Erythroblast (primary cell): ENCODE data around the gene ZNF524.

Source experiments
- GATA1 ChIP-seq: IDR thresholded peaks from 2 replicates; pipeline ENCODE4 v1.6.1; 2011; ENCODE audit warnings: low read depth, mild to moderate bottlenecking, control low read depth, low read length, moderate library complexity
- POLR2A ChIP-seq: IDR thresholded peaks from 2 replicates; pipeline ENCODE4 v1.6.1; 2011; ENCODE audit warnings: mild to moderate bottlenecking, low read length

DNA sequence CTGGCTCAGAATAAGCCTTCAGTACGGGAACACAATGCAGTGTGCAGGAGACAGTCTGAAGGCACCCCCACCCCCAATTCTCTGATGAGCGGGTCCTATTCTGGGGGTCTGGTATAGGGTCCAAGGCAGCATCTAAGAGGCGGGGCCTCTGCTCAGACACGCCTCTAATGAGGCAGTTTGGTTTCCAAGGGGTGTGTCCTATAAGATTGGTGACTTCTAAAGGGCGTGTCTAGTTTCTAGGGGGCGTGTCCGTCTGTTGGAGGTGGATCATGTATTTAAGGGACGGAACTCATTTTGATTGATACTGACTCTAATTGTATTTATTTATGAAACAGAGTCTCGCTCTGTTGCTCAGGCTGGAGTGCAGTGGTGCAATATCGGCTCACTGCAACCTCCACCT is 9.5 kb upstream of the ZNF524 start:
- TF ChIP-seq POLR2A (no peak), GATA1 (no peak)
